Measurements from ENCODE around the gene MYMX. TPM values are rescaled to one million over a fixed set of nuclear protein-coding genes. Genes with fewer than 3 reads are reported as not detected.

MYMX gene
- total and polyA plus RNA-seq, 2 of the 13 experiments (the other 11 are each of a cell fraction or from before 2014, with no cell fraction given), result not detected

DNA sequence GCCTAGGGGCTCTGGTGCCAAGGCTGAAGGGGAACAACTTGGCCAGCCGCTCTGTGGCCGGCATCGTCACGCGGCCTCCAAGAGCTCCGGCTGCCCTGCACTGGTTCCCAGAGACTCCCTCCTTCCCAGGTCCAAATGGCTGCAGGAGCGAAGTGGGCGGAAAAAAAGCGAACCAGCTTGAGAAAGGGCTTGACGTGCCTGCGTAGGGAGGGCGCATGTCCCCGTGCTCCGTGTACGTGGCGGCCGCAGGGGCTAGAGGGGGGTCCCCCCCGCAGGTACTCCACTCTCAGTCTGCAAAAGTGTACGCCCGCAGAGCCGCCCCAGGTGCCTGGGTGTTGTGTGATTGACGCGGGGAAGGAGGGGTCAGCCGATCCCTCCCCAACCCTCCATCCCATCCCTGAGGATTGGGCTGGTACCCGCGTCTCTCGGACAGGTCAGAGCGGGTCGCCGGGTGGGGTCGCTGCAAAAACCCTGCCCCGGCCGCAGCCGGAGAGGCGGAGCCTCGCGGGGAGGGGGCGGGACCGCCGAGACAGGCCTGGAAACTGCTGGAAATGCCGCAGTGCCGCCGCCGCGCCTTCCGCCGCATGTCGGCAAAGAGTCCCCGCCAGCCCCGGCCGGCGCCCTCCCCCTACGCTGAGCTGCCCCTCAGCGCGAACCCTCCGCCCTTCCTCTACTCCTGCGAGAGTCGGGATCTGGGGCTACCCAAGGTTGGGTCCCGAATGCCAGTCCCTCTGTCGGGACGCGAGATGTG lies 29.4 kb downstream of the MYMX start (continued):
- TF ChIP-seq TCF12 (IDR thresholded peaks at IDR 0.05), result no peak
- TF ChIP-seq TCF12 (CRISPR knock-in tag; IDR thresholded peaks at IDR 0.05), result peak; percentile 92; the same call in 1 of the 2 replicates
- TF ChIP-seq, protein P1, sequence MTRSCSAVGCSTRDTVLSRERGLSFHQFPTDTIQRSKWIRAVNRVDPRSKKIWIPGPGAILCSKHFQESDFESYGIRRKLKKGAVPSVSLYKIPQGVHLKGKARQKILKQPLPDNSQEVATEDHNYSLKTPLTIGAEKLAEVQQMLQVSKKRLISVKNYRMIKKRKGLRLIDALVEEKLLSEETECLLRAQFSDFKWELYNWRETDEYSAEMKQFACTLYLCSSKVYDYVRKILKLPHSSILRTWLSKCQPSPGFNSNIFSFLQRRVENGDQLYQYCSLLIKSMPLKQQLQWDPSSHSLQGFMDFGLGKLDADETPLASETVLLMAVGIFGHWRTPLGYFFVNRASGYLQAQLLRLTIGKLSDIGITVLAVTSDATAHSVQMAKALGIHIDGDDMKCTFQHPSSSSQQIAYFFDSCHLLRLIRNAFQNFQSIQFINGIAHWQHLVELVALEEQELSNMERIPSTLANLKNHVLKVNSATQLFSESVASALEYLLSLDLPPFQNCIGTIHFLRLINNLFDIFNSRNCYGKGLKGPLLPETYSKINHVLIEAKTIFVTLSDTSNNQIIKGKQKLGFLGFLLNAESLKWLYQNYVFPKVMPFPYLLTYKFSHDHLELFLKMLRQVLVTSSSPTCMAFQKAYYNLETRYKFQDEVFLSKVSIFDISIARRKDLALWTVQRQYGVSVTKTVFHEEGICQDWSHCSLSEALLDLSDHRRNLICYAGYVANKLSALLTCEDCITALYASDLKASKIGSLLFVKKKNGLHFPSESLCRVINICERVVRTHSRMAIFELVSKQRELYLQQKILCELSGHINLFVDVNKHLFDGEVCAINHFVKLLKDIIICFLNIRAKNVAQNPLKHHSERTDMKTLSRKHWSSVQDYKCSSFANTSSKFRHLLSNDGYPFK (CRISPR knock-in tag; IDR thresholded peaks at IDR 0.05; ENCODE audit: borderline replicate concordance), result peak; percentile 84
- TF ChIP-seq ZNF678 (CRISPR knock-in tag; IDR thresholded peaks at IDR 0.05), result no peak
- no peak for TF ChIP-seq NCOR1 (IDR thresholded peaks at IDR 0.05; ENCODE audit: borderline replicate concordance, low read length)
- no peak for TF ChIP-seq TEAD3 (CRISPR knock-in tag; optimal IDR thresholded peaks at IDR 0.05; ENCODE audit: borderline replicate concordance)
- TF ChIP-seq, protein P2, sequence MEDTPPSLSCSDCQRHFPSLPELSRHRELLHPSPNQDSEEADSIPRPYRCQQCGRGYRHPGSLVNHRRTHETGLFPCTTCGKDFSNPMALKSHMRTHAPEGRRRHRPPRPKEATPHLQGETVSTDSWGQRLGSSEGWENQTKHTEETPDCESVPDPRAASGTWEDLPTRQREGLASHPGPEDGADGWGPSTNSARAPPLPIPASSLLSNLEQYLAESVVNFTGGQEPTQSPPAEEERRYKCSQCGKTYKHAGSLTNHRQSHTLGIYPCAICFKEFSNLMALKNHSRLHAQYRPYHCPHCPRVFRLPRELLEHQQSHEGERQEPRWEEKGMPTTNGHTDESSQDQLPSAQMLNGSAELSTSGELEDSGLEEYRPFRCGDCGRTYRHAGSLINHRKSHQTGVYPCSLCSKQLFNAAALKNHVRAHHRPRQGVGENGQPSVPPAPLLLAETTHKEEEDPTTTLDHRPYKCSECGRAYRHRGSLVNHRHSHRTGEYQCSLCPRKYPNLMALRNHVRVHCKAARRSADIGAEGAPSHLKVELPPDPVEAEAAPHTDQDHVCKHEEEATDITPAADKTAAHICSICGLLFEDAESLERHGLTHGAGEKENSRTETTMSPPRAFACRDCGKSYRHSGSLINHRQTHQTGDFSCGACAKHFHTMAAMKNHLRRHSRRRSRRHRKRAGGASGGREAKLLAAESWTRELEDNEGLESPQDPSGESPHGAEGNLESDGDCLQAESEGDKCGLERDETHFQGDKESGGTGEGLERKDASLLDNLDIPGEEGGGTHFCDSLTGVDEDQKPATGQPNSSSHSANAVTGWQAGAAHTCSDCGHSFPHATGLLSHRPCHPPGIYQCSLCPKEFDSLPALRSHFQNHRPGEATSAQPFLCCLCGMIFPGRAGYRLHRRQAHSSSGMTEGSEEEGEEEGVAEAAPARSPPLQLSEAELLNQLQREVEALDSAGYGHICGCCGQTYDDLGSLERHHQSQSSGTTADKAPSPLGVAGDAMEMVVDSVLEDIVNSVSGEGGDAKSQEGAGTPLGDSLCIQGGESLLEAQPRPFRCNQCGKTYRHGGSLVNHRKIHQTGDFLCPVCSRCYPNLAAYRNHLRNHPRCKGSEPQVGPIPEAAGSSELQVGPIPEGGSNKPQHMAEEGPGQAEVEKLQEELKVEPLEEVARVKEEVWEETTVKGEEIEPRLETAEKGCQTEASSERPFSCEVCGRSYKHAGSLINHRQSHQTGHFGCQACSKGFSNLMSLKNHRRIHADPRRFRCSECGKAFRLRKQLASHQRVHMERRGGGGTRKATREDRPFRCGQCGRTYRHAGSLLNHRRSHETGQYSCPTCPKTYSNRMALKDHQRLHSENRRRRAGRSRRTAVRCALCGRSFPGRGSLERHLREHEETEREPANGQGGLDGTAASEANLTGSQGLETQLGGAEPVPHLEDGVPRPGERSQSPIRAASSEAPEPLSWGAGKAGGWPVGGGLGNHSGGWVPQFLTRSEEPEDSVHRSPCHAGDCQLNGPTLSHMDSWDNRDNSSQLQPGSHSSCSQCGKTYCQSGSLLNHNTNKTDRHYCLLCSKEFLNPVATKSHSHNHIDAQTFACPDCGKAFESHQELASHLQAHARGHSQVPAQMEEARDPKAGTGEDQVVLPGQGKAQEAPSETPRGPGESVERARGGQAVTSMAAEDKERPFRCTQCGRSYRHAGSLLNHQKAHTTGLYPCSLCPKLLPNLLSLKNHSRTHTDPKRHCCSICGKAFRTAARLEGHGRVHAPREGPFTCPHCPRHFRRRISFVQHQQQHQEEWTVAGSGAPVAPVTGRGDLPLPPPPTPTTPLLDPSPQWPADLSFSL (CRISPR knock-in tag; IDR thresholded peaks at IDR 0.05), result peak; percentile 53; the same call in 1 of the 2 replicates
- peak; percentile 86; the same call in 1 of the 2 replicates for TF ChIP-seq ZNF724P (CRISPR knock-in tag; IDR thresholded peaks at IDR 0.05; ENCODE audit: borderline replicate concordance)
- TF ChIP-seq BORCS8-MEF2B (CRISPR knock-in tag; IDR thresholded peaks at IDR 0.05), result no peak; the same call in 1 of the 2 replicates
- peak; percentile 76; the same call in 1 of the 2 replicates for TF ChIP-seq RELA (CRISPR knock-in tag; IDR thresholded peaks at IDR 0.05)
- no peak for TF ChIP-seq ZNF496 (CRISPR knock-in tag; IDR thresholded peaks at IDR 0.05; ENCODE audit: insufficient replicate concordance)
- TF ChIP-seq ZNF614 (CRISPR knock-in tag; IDR thresholded peaks at IDR 0.05; ENCODE audit: borderline replicate concordance), result no peak; the same call in 1 of the 2 replicates
- TF ChIP-seq SIN3A (IDR thresholded peaks at IDR 0.05; ENCODE audit: borderline replicate concordance, low read depth, low read length), result peak; percentile 74; the same call in 1 of the 2 replicates
- peak; percentile 52; the same call in 1 of the 2 replicates for TF ChIP-seq RXRA (CRISPR knock-in tag; IDR thresholded peaks at IDR 0.05)
- no peak for TF ChIP-seq FIP1L1 (IDR thresholded peaks at IDR 0.05; ENCODE audit: borderline replicate concordance, insufficient read depth, low read depth, low read length)
- TF ChIP-seq, protein P3, sequence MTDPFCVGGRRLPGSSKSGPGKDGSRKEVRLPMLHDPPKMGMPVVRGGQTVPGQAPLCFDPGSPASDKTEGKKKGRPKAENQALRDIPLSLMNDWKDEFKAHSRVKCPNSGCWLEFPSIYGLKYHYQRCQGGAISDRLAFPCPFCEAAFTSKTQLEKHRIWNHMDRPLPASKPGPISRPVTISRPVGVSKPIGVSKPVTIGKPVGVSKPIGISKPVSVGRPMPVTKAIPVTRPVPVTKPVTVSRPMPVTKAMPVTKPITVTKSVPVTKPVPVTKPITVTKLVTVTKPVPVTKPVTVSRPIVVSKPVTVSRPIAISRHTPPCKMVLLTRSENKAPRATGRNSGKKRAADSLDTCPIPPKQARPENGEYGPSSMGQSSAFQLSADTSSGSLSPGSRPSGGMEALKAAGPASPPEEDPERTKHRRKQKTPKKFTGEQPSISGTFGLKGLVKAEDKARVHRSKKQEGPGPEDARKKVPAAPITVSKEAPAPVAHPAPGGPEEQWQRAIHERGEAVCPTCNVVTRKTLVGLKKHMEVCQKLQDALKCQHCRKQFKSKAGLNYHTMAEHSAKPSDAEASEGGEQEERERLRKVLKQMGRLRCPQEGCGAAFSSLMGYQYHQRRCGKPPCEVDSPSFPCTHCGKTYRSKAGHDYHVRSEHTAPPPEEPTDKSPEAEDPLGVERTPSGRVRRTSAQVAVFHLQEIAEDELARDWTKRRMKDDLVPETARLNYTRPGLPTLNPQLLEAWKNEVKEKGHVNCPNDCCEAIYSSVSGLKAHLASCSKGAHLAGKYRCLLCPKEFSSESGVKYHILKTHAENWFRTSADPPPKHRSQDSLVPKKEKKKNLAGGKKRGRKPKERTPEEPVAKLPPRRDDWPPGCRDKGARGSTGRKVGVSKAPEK (CRISPR knock-in tag; IDR thresholded peaks at IDR 0.05; ENCODE audit: borderline replicate concordance), result peak; percentile 92; the same call in 1 of the 2 replicates
